Epithelial cell of proximal tubule (primary cell): ENCODE measurements around the gene TINCR. TPM values are rescaled to one million over a fixed set of nuclear protein-coding genes. Genes with fewer than 3 reads are reported as not detected.

ENCODE experiments used
- DNase-seq: peaks from one replicate; pipeline ENCODE4 v3.0.0-alpha.2; 2011; ENCODE audit warnings: low read depth
- H3K4me3 ChIP-seq: 2 replicates; pipeline ENCODE4 v1.5.1; 2011; ENCODE audit warnings: low read depth, mild to moderate bottlenecking, low read length
- CTCF ChIP-seq: conservative IDR thresholded peaks from 2 replicates; pipeline ENCODE4 v1.5.1; 2012; ENCODE audit warnings: low read depth, mild to moderate bottlenecking, low read length
- total RNA-seq: library from RNA; depleted of rRNA; stranded (reverse); fragments of >200 nt; gene quantifications from 2 replicates; pipeline ENCODE4 v1.2.3, GENCODE V29; 2015

The TINCR gene
- total RNA-seq, 1 donor from 2014 or later, result not detected

- TF ChIP-seq CTCF, result no peak
- no peak overlapping the region for H3K4me3 ChIP-seq
- DNase-seq, result no peak
Observed at GRCh38 chr19:5588441-5588840, 20.7 kb upstream of the TINCR start.

- TF ChIP-seq CTCF, result no peak
- no peak overlapping the region for H3K4me3 ChIP-seq
- DNase-seq, result no peak
Observed at GRCh38 chr19:5587661-5588060, 19.9 kb upstream of the TINCR start.

- no peak overlapping the region for H3K4me3 ChIP-seq
- TF ChIP-seq CTCF, result no peak
- DNase-seq, result no peak
Observed at GRCh38 chr19:5587071-5587455, 19.3 kb upstream of the TINCR start.

- no peak for TF ChIP-seq CTCF
- no peak for DNase-seq
- H3K4me3 ChIP-seq, result no peak overlapping the region
Observed at GRCh38 chr19:5586300-5587070, 18.7 kb upstream of the TINCR start.

GRCh38 chr19:5585461-5586299 is 17.9 kb upstream of the TINCR start:
- TF ChIP-seq CTCF, result no peak
- no peak for DNase-seq
- H3K4me3 ChIP-seq, result no peak overlapping the region

- H3K4me3 ChIP-seq, result no peak overlapping the region
- no peak for DNase-seq
- no peak for TF ChIP-seq CTCF
Observed at GRCh38 chr19:5580161-5580571, 12.4 kb upstream of the TINCR start.
